ENCODE measurements around the gene HS3ST6.

GRCh38 chr16:1930338-1930720 lies 12.1 kb upstream of the HS3ST6 start:
- TF ChIP-seq CTCF (IDR thresholded peaks at IDR 0.05) (no peak), EZH2phosphoT487 (IDR thresholded peaks at IDR 0.05) (no peak), EZH2 (IDR thresholded peaks at IDR 0.05) (no peak)
